Nucleus accumbens (tissue), 56 donors: ENCODE data around the gene TMCO6.
A peak's percentile ranks its signal among the peaks of the same experiment; 100 is the strongest.
"Not testable (repeated sequence)": the region's sequence is repeated elsewhere in the genome, so short reads cannot be mapped to it uniquely, and the experiment has no call there.

ENCODE experiments used
- DNase-seq, 56 donors: peaks; one replicate each; lab custom pipeline; 2025; lab: John Stamatoyannopoulos, UW

TMCO6 gene

DNA sequence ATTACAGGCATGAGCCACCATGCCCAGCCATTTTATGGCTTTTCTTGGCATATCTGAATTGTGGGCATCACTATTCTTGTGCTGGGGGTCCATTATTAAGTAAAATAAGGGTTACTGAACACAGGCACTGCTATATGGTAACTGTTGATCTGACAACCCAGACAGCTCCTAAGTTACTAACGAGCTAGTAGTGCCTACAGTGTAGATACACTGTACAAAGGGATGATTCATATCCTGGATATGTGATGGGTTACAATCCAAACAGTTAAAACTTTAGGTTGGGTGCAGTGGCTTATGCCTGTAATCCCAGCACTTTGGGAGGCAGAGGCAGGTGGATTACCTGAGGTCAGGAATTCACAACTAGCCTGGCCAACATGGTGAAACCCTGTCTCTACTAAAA lies 10.5 kb upstream of the TMCO6 start:
- no peak for DNase-seq

GRCh38 chr5:140630292-140631035 lies 8.8 kb upstream of the TMCO6 start:
- no peak for DNase-seq

- DNase-seq, result no peak
Measured at GRCh38 chr5:140631036-140631417, 8.2 kb upstream of the TMCO6 start.

GRCh38 chr5:140631831-140632365 lies 7.4 kb upstream of the TMCO6 start:
- DNase-seq, result no peak

GRCh38 chr5:140632366-140633020 lies 6.8 kb upstream of the TMCO6 start:
- DNase-seq, result peak in 24 of 56 donors; percentile 7 to 59 (median 36)

- peak in 15 of 56 donors; percentile 14 to 60 (median 40) for DNase-seq
Measured at GRCh38 chr5:140633021-140633471, 6.2 kb upstream of the TMCO6 start, which contains the start of gene CD14. CD14 (minus strand) TSS chr5:140633175; CDS start chr5:140633071, 104 bp downstream.

DNA sequence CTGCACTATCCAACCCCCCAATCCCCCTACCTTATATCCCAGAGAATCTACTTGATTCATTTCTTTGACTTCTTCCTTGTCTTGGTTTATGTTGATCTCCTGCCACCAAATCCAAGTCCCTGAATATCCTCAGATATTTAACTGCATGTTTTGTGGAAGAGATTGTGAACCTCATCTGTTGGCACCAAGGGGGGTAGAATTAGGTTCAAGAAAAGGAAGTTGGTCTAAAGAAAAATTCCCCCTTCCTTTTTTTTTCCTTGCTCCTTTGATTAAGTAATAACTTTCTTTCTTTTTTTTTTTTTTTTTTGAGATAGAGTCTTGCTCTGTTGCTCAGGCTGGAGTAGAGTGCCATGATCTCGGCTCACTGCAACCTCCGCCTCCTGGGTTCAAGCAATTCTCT lies 5.8 kb upstream of the TMCO6 start:
- DNase-seq, result no peak

- no peak for DNase-seq
Measured at GRCh38 chr5:140634103-140634502, 5.1 kb upstream of the TMCO6 start.

- DNase-seq, result no peak
Measured at GRCh38 chr5:140635291-140636257, 3.7 kb upstream of the TMCO6 start.

DNA sequence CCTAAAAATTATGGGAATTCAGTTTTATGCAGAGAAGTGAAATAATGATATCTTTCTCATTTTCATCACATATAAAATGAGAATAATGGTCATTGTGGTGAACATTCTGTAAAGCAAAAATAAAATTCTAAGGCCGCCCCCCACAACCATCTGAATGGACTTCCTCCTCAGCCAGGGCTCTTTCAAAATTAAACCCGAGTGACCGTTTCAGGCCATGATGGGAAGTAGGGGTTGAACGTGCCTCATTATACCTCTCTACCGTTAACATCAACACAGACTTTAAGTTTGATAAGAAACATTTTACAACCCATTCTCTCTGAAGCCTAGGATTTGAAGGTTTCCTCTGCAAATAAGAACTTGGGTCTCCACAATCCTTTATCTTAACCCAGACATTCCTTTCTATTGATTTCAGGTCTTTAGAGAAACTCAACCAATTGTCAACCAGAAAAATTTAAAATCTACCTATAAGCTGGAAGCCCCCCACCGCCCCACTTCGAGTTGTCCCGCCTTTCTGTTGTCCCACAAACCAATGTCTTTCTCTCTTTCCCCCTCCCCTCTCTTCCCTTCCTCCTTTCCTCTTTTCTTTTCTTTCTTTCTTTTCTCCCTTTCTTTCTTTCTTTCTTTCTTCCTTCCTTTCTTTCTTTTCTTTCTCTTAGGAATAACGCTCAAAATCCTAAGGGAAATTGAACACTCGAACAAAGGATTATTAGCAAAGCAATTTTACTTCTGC lies 1.7 kb upstream of the TMCO6 start:
- DNase-seq, result no peak

DNA sequence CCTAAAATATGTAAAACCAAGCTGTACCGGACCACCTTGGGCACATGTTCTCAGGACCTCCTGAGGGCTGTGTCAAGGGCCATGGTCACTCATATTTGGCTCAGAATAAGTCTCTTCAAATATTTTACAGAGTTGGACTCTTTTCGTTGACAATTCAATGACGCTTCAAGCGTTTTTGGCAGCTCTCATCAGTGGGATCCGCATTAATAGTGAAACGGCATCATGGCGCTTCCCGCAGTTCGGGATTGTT lies 428 bp upstream of the TMCO6 start:
- not testable (repeated sequence) for DNase-seq

- no peak for DNase-seq
Measured at GRCh38 chr5:140641716-140642115, 2.5 kb downstream of the TMCO6 start.

DNA sequence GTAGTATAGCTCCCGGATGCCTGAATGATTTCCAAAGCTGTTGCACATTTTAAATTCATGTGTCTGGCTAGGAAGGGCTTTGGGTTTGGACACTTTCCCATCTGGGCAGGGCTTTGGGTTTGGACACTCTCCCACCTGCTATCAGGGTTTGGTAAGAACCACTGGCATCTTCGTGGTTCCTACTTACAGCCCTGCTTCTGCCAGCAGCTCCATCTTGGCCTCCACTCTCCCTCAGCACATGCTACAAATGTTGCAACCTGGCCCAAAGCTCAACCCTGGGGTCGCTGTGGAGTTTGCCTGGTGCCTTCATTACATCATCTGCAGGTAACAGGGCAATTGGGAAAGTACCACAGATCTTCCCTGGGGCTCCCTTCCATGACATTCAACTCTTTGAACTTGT lies 3.5 kb downstream of the TMCO6 start:
- DNase-seq, result no peak

DNA sequence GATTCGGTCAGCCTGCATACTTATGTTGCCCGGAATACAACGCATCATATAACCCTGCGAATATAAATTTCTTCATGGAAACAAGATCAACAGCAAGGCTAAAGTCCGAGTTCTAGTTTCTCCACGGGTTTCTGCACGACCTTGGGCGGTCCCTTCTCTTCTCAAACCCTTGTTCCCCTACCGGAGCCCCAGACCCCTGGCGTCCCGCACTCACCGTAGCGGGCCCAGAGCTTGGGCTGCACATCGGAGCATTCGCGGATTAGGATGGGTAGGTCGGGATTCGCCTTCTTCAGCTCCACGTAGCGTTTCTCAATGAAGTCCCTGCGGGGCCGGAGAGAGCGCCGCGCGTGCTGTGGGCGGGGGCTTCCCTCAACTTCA lies 7.8 kb downstream of the TMCO6 start:
- no peak for DNase-seq

- DNase-seq, result no peak
Measured at GRCh38 chr5:140658870-140659269, 19.6 kb downstream of the TMCO6 start.

DNA sequence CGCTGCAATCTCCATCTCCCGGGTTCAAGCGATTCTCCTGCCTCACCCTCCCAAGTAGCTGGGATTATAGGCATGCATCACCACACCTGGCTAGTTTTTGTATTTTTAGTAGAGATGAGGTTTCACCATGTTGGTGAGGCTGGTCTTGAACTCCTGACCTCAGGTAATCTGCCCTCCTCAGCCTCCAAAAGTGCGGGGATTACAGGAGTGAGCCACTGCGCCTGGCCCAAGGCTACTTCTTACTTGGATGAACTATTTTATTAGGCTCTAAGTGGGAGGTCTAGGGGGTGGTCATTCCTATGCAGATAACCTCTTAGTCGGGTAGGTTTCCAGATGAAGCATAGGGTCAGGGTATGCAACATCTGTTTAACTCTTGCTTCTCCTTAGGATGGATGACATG lies 21.1 kb downstream of the TMCO6 start:
- not testable (repeated sequence) for DNase-seq

- peak in 3 of 56 donors; percentile 34 to 39 (median 36) for DNase-seq
Measured at GRCh38 chr5:140664030-140664358, 24.7 kb downstream of the TMCO6 start.

DNA sequence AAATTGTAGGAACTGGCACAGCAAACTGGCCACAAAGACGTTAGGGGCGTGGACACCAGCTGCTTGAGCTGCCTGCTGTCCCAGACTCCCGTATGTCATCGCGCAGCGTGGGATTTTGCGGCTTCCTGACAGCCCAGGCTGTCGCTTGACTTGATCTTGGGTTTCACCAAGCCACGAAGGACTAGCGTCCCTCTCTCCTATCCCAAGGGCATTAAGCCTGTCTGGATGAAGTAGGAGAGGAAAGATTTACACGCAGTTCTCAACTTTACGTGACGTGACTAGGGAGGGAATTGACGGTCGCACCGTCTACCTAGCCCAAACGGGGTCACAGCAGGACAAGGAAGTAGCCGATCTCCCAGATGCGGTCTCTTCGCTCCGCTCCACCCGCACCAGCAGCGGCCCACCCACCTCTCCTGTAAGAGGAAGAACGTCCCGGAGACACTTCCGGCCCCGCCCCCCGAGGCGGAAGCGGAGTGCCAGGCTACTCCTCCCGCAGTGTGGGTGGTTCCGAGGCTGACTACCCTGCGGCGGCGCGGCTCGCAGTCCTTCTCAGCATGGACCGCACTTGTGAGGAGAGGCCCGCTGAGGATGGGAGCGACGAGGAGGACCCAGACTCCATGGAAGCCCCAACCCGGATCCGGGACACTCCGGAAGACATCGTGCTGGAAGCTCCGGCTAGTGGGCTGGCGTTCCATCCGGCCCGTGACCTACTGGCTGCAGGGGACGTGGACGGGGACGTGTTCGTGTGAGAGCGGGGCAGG lies 25.3 kb downstream of the TMCO6 start, which contains the start of gene WDR55:
TSS of gene WDR55 (plus strand) at position 546 of the 761 bp plus-strand sequence. CDS start at position 555, 9 bp downstream.
- peak; percentile 59 to 98 (median 92) for DNase-seq

DNA sequence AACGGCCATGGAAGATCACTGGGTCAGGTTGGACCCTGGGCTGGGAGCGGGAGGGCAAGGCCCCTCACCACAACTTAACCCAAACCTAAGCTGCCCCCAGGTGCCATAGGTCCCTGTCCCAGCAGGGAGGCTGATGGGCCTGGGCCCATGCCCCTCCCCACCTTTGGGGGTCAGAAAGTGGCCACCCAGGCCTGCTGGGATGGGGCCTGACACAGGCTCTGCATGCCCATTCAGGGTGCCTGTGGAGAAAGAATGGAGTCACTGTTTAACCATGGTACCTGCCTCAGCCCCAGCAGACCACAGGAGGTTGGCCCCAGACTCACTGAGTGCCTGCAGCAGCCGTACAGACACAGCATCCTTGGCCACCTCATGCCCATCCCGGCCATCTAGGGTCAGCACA lies 31.8 kb downstream of the TMCO6 start:
- DNase-seq, result not testable (repeated sequence)
